Lung (tissue), 12 donors: ENCODE results near the gene SH3BGRL2. TPM values are rescaled to one million over a fixed set of nuclear protein-coding genes. Genes with fewer than 3 reads are reported as not detected.

Source experiments
- ATAC-seq: fragments of 200-7000 bp; cut with Tn5 transposase; one replicate; pipeline ENCODE4 v1.9.1; 2020; ENCODE audit warnings: moderate number of reproducible peaks; ENCODE audit not compliant: insufficient read depth, low FRiP score
- DNase-seq, 3 donors: peaks; one replicate each; pipeline ENCODE4 v3.0.0-alpha.2; 2013 to 2017
- H3K27ac ChIP-seq, 2 donors: one replicate each; pipeline ENCODE4 v1.5.1; 2013; ENCODE audit warnings: mild to moderate bottlenecking in 2 of 2, moderate library complexity in 2 of 2, control low read depth in 1 of 2, inconsistent platforms in 1 of 2, low read depth in 1 of 2, low read length in 1 of 2
- H3K27me3 ChIP-seq, 3 donors: one replicate each; pipeline ENCODE4 v1.5.1; 2013; ENCODE audit warnings: low read length in 2 of 3; ENCODE audit not compliant: control insufficient read depth in 3 of 3, insufficient read depth in 3 of 3
- H3K36me3 ChIP-seq, 4 donors: one replicate each; pipeline ENCODE4 v1.5.1; 2013; ENCODE audit warnings: low read length in 4 of 4, mild to moderate bottlenecking in 1 of 4, moderate library complexity in 1 of 4; ENCODE audit not compliant: control insufficient read depth in 4 of 4, insufficient read depth in 4 of 4
- H3K4me1 ChIP-seq, 5 donors: one replicate each; pipeline ENCODE4 v1.5.1; 2013; ENCODE audit warnings: low read length in 5 of 5, mild to moderate bottlenecking in 2 of 5, moderate library complexity in 1 of 5; ENCODE audit not compliant: control insufficient read depth in 5 of 5, insufficient read depth in 5 of 5
- H3K4me3 ChIP-seq: one replicate; pipeline ENCODE4 v1.5.1; 2013; ENCODE audit warnings: mild to moderate bottlenecking, control low read depth, moderate library complexity
- H3K9ac ChIP-seq, 2 donors: one replicate each; pipeline ENCODE4 v1.5.1; 2013; ENCODE audit warnings: low read length in 2 of 2, control low read depth in 1 of 2; ENCODE audit not compliant: insufficient read depth in 1 of 2
- H3K9me3 ChIP-seq, 4 donors: one replicate each; pipeline ENCODE4 v1.5.1; 2013; ENCODE audit warnings: low read length in 3 of 4, mild to moderate bottlenecking in 1 of 4, moderate library complexity in 1 of 4; ENCODE audit not compliant: control insufficient read depth in 4 of 4, insufficient read depth in 3 of 4
- WGBS, 2 donors: extraction: QIAGEN DNeasy Blood & Tissue Kit; methylation state at CpG; one replicate each; pipeline ENCODE4 v1.1.7; 2013; 5-methylcytosine and 5-hydroxymethylcytosine counted together
- polyA plus RNA-seq, 2 donors: library from polyadenylated mRNA; stranded (reverse); fragments of 200-250 nt; gene quantifications; one replicate each; pipeline ENCODE4 v1.2.1, GENCODE V29; 2013
- total RNA-seq, 2 donors: library from RNA; depleted of rRNA in 1 of 2; stranded (reverse); fragments of >200 nt in 1 of 2; gene quantifications; one replicate each; pipeline ENCODE4 v1.2.1, GENCODE V29; 2014 to 2021
- TF ChIP-seq, protein P1 (sequence below): IDR thresholded peaks from 2 replicates; pipeline ENCODE4 v1.5.1; 2012; ENCODE audit warnings: mild to moderate bottlenecking; ENCODE audit errors: control extremely low read depth, extremely low read depth
- donor health status: control.
- donor health status: control.
- donor health status: Bipolar disorder and iron deficiency.
- donor health status: healthy.
- donor health status: DM: yes; HTN: yes; CAD: no.

SH3BGRL2 gene
- total and polyA plus RNA-seq, 4 donors, result 7.4 to 38.5 (median 14.0) TPM

DNA sequence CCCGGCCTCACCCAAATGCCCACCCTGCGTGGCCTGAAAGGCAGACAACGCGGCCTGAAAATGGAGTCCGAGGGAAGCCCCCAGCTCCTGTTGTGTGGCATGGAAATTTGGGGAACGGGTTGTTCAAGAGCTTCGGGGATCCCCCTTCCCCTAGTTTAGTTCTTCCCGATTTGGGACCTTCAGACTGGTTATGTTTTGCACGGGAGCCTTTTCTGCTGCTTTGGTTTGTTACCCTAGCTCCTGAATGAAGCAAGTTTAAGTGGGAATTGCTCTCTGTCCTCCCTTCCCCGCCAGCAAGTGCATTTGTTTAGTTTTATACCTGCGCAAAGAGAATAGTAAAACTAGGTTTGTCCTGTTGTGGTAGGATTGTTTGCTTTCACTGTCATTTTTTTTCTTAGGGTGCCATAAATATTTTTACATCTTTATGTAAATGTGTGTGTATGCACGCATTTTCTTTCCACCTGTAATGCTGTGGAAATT is 604 bp downstream of the SH3BGRL2 start:
- 8% methylated on average over 12 of the region's 12 CpGs for WGBS, 2 donors
- Histone ChIP-seq H3K4me1 (peaks cover 3 to 24% (median 8%) of the 10 kb centered on the region in 5 donors), H3K27me3 (no peaks in the 10 kb centered on the region), H3K4me3 (peak overlapping the region; percentile 80), H3K9me3 (no peaks in the 10 kb centered on the region), H3K36me3 (no peaks in the 10 kb centered on the region), H3K9ac (peak overlapping the region; percentile 53 to 66), H3K27ac (peak overlapping the region in 1 of 2 donors; percentile 17)
- DNase-seq (peak in 2 of 3 donors; percentile 32 to 42), ATAC-seq (peak; percentile 5)
- TF ChIP-seq, protein P1, sequence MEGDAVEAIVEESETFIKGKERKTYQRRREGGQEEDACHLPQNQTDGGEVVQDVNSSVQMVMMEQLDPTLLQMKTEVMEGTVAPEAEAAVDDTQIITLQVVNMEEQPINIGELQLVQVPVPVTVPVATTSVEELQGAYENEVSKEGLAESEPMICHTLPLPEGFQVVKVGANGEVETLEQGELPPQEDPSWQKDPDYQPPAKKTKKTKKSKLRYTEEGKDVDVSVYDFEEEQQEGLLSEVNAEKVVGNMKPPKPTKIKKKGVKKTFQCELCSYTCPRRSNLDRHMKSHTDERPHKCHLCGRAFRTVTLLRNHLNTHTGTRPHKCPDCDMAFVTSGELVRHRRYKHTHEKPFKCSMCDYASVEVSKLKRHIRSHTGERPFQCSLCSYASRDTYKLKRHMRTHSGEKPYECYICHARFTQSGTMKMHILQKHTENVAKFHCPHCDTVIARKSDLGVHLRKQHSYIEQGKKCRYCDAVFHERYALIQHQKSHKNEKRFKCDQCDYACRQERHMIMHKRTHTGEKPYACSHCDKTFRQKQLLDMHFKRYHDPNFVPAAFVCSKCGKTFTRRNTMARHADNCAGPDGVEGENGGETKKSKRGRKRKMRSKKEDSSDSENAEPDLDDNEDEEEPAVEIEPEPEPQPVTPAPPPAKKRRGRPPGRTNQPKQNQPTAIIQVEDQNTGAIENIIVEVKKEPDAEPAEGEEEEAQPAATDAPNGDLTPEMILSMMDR, result no peak

DNA sequence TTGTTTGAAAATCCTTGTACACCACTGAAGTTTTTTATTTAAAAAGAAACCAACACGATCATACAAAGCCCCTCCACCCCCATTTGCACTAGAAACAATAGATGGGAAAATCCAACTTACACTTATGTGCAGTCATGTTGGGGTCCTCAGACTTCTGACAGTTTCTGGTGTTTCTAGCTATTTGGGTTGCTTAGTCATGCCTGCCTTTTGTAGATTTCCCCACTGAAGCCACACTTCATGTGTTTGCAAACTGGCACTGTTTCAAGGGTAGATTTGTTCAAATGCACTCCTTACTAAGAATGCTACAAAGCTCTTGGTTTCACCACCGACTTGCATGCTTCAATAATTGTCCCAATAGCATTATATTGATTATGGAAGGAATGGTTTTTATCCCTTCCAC is 1.5 kb downstream of the SH3BGRL2 start:
- Histone ChIP-seq H3K9ac (no peak overlapping the region), H3K4me1 (peaks cover 3 to 19% (median 5%) of the 10 kb centered on the region in 5 donors), H3K4me3 (no peak overlapping the region), H3K27ac (no peak overlapping the region), H3K36me3 (no peaks in the 10 kb centered on the region), H3K27me3 (no peaks in the 10 kb centered on the region), H3K9me3 (no peaks in the 10 kb centered on the region)
- TF ChIP-seq, protein P1, result no peak
- DNase-seq (peak in 1 of 3 donors; percentile 65), ATAC-seq (no peak)
- 16 to 22% methylated on average over 2 of the region's 2 CpGs for WGBS, 2 donors

DNA sequence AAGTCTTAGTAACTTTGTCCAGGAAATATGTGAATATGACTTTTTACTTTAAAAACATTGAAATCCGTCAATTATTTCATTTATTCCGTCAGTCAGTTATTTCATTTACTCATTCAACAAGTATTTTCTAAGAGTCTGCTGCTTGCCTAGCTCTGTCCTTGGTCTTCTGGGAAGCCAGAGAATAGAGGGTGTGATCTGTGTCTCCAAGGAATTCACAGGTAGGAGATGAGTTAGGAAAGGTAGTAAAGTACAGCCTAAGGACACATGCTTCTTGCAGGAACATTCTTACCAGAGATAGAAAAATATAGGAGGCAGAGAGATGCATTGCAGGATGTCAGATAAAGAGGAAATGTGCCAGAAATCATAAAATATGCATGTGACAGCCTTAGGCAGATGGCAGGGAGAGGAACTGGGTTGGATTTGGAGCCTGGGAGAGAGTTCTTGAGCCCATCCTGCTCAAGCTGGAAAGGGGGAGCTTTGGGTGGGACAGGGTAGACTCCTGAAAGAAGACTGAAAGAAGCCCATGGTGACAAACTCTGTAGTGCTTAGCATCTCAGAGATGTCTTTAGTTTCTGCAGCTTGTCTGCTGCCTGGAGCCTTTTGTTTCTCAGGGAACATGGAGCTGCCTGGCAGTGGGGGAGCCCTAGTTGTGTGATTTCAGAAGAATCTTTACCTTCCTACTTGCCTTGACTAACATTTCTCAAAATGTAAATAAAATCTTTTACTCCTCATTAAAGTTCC is 3.5 kb downstream of the SH3BGRL2 start:
- H3K27ac ChIP-seq, result peak overlapping the region in 1 of 2 donors; percentile 3
- TF ChIP-seq, protein P1, result no peak
- no peak overlapping the region for H3K4me3 ChIP-seq
- 72 to 81% methylated on average over 2 of the region's 2 CpGs for WGBS, 2 donors
- H3K9ac ChIP-seq, result no peak overlapping the region
- ATAC-seq (no peak), DNase-seq (peak in 2 of 3 donors; percentile 55 to 57)
- no peaks in the 10 kb centered on the region for H3K27me3 ChIP-seq
- no peaks in the 10 kb centered on the region for H3K9me3 ChIP-seq
- no peaks in the 10 kb centered on the region for H3K36me3 ChIP-seq
- peaks cover 3 to 19% (median 5%) of the 10 kb centered on the region in 5 donors for H3K4me1 ChIP-seq
